H1 (cell line): Measurements from ENCODE around the gene ZBP1. TPM values are rescaled to one million over a fixed set of nuclear protein-coding genes. Genes with fewer than 3 reads are reported as not detected.
A peak's percentile ranks its signal among the peaks of the same experiment; 100 is the strongest.

Source experiments
- CTCF ChIA-PET: fragments of 300-600 bp; sonication (Branson Sonifier 250); formaldehyde crosslinking; loops from one replicate; lab custom pipeline; 2021; ENCODE audit not compliant: partially characterized antibody; lab: Charles Lee
- POLR2A ChIA-PET: fragments of 300-600 bp; sonication (Branson Sonifier 250); formaldehyde crosslinking; loops from one replicate; lab custom pipeline; 2021; ENCODE audit warnings: inconsistent platforms; ENCODE audit not compliant: partially characterized antibody; lab: Charles Lee
- DNase-seq, 2 experiments: peaks; one replicate each; pipeline versions ENCODE4 v3.0.0 to v3.0.0-alpha.2; 2010 to 2022; ENCODE audit warnings: low spot score in 2 of 2, low read depth in 1 of 2, mixed read lengths in 1 of 2
- FAIRE-seq: peaks from 2 replicates; lab custom pipeline; 2011; peaks lifted over from hg19 to GRCh38; lab: Jason Lieb, UNC
- H2AFZ ChIP-seq: 2 replicates; pipeline ENCODE4 v1.8.1; 2012; ENCODE audit warnings: low read length, inconsistent platforms
- H2AK5ac ChIP-seq: 2 replicates; pipeline ENCODE4 v1.6.1; 2013; ENCODE audit warnings: low read depth, low read length
- H2BK120ac ChIP-seq: replicated peaks from 2 replicates; pipeline ENCODE3; 2013; ENCODE audit warnings: low read depth, low read length, inconsistent platforms
- H2BK12ac ChIP-seq: 2 replicates; pipeline ENCODE4 v1.6.1; 2013; ENCODE audit warnings: low read depth, low read length
- H2BK15ac ChIP-seq: 2 replicates; pipeline ENCODE4 v1.6.1; 2013; ENCODE audit warnings: low read length
- H2BK20ac ChIP-seq: 2 replicates; pipeline ENCODE4 v1.6.1; 2013; ENCODE audit warnings: low read length
- H2BK5ac ChIP-seq: 2 replicates; pipeline ENCODE4 v1.6.1; 2013; ENCODE audit warnings: low read depth, low read length
- H3K14ac ChIP-seq: 2 replicates; pipeline ENCODE4 v1.6.1; 2013; ENCODE audit warnings: inconsistent platforms; ENCODE audit not compliant: insufficient read length
- H3K18ac ChIP-seq: 2 replicates; pipeline ENCODE4 v1.6.1; 2013; ENCODE audit warnings: low read length; ENCODE audit errors: extremely low read depth
- H3K23ac ChIP-seq: 2 replicates; pipeline ENCODE4 v1.6.1; 2013; ENCODE audit warnings: inconsistent platforms; ENCODE audit not compliant: insufficient read length
- H3K23me2 ChIP-seq: 2 replicates; pipeline ENCODE4 v1.6.1; 2013; ENCODE audit warnings: low read depth, low read length
- H3K27ac ChIP-seq: 2 replicates; pipeline ENCODE4 v1.6.1; 2011; ENCODE audit warnings: low read depth, low read length, inconsistent platforms
- H3K27me3 ChIP-seq, 4 experiments: replicated peaks in 1 of 4; 1 replicate in 1 of 4; 2 replicates in 3 of 4; pipeline versions ENCODE4 v1.6.1 to v1.8.1; 2011 to 2013; ENCODE audit warnings: low read length in 3 of 4, mild to moderate bottlenecking in 3 of 4, inconsistent platforms in 2 of 4, mixed read lengths in 2 of 4, moderate library complexity in 1 of 4; ENCODE audit not compliant: control insufficient read depth in 3 of 4, insufficient read depth in 3 of 4; ENCODE audit errors: extremely low read depth in 1 of 4
- H3K36me3 ChIP-seq, 4 experiments: 2 replicates each; pipeline versions ENCODE4 v1.6.1 to v1.8.1; 2011 to 2013; ENCODE audit warnings: mild to moderate bottlenecking in 4 of 4, low read length in 3 of 4, moderate library complexity in 2 of 4, control low read depth in 1 of 4, inconsistent platforms in 1 of 4; ENCODE audit not compliant: insufficient read depth in 4 of 4, control insufficient read depth in 2 of 4
- H3K4ac ChIP-seq: replicated peaks from 2 replicates; pipeline ENCODE3; 2013; ENCODE audit warnings: low read length, low read depth, mixed read lengths, inconsistent platforms; ENCODE audit not compliant: insufficient read length
- H3K4me1 ChIP-seq, 4 experiments: replicated peaks in 1 of 4; 1 replicate in 1 of 4; 2 replicates in 3 of 4; pipeline versions ENCODE4 v1.6.1 to v1.8.1; 2011 to 2013; ENCODE audit warnings: low read length in 3 of 4, inconsistent platforms in 2 of 4, mixed read lengths in 1 of 4; ENCODE audit not compliant: insufficient read depth in 4 of 4, control insufficient read depth in 3 of 4
- H3K4me2 ChIP-seq, 2 experiments: 2 replicates each; pipeline versions ENCODE4 v1.6.1 to v1.8.1; 2011 to 2013; ENCODE audit warnings: low read depth in 2 of 2, low read length in 2 of 2, control low read depth in 1 of 2, inconsistent platforms in 1 of 2, mild to moderate bottlenecking in 1 of 2; ENCODE audit not compliant: insufficient read depth in 1 of 2
- H3K4me3 ChIP-seq, 4 experiments: fragments of 200-600, 300-600 bp in 1 of 4; sonication (generic), shearing (Covaris generic), sonication (Bioruptor Twin) in 1 of 4; 2 replicates each; pipeline versions ENCODE4 v1.5.1 to v1.8.1; 2011 to 2016; ENCODE audit warnings: low read length in 4 of 4, low read depth in 3 of 4, control low read depth in 2 of 4, inconsistent platforms in 2 of 4, mild to moderate bottlenecking in 2 of 4, mixed read lengths in 1 of 4, moderate library complexity in 1 of 4; ENCODE audit not compliant: insufficient read depth in 2 of 4; ENCODE audit errors: extremely low read depth in 1 of 4
- H3K56ac ChIP-seq: replicated peaks from 2 replicates; pipeline ENCODE3; 2013; ENCODE audit warnings: low read depth, mild to moderate bottlenecking, mixed read lengths, low read length, inconsistent platforms; ENCODE audit not compliant: insufficient read length
- H3K79me1 ChIP-seq: 2 replicates; pipeline ENCODE4 v1.6.1; 2013; ENCODE audit warnings: low read depth, low read length, control low read depth
- H3K79me2 ChIP-seq, 2 experiments: 2 replicates each; pipeline versions ENCODE4 v1.6.1 to v1.8.1; 2012 to 2013; ENCODE audit warnings: low read length in 2 of 2, mild to moderate bottlenecking in 2 of 2, inconsistent platforms in 1 of 2; ENCODE audit not compliant: insufficient read depth in 2 of 2, control insufficient read depth in 1 of 2
- H3K9ac ChIP-seq, 4 experiments: replicated peaks in 1 of 4; 1 replicate in 1 of 4; 2 replicates in 3 of 4; pipeline versions ENCODE4 v1.6.1 to v1.8.1; 2011 to 2013; ENCODE audit warnings: low read depth in 3 of 4, low read length in 3 of 4, control low read depth in 2 of 4, mild to moderate bottlenecking in 2 of 4, moderate library complexity in 2 of 4, inconsistent platforms in 1 of 4; ENCODE audit errors: extremely low read depth in 1 of 4
- H3K9me3 ChIP-seq, 2 experiments: 2 replicates each; pipeline versions ENCODE4 v1.6.1 to v1.8.1; 2012 to 2013; ENCODE audit warnings: mild to moderate bottlenecking in 2 of 2, moderate library complexity in 2 of 2, control low read depth in 1 of 2, inconsistent platforms in 1 of 2, low read depth in 1 of 2, low read length in 1 of 2, mixed read lengths in 1 of 2; ENCODE audit not compliant: insufficient read depth in 2 of 2
- H4K20me1 ChIP-seq, 2 experiments: replicated peaks in 1 of 2; 2 replicates each; pipeline versions ENCODE3 to v1.8.1; 2011 to 2013; ENCODE audit warnings: inconsistent platforms in 2 of 2, low read length in 2 of 2, mild to moderate bottlenecking in 1 of 2; ENCODE audit not compliant: insufficient read depth in 2 of 2, control insufficient read depth in 1 of 2
- H4K5ac ChIP-seq: 2 replicates; pipeline ENCODE4 v1.6.1; 2013; ENCODE audit warnings: low read length, low read depth, mixed read lengths, inconsistent platforms; ENCODE audit not compliant: insufficient read length
- H4K8ac ChIP-seq: 2 replicates; pipeline ENCODE4 v1.8.0; 2013; ENCODE audit warnings: mild to moderate bottlenecking, moderate library complexity, low read length, inconsistent platforms; ENCODE audit not compliant: insufficient read depth; ENCODE audit errors: extremely low read depth
- H4K91ac ChIP-seq: replicated peaks from 2 replicates; pipeline ENCODE3; 2013; ENCODE audit warnings: low read length, mixed read lengths, inconsistent platforms; ENCODE audit not compliant: insufficient read length
- ATF3 ChIP-seq: IDR thresholded peaks from 2 replicates; pipeline ENCODE4 v1.6.1; 2011; ENCODE audit warnings: low read depth, mild to moderate bottlenecking, low read length; ENCODE audit not compliant: insufficient read depth
- BACH1 ChIP-seq: IDR thresholded peaks from 2 replicates; pipeline ENCODE4 v1.6.1; 2012; ENCODE audit warnings: low read length, improper control_type of control experiment
- CBX8 ChIP-seq: fragments of 300-800, 300-1000 bp; sonication (generic); IDR thresholded peaks from 2 replicates; pipeline ENCODE4 v1.7.1; 2016; ENCODE audit warnings: low read depth, low read length, borderline replicate concordance
- E2F6 ChIP-seq: IDR thresholded peaks from 2 replicates; pipeline ENCODE4 v1.6.1; 2012; ENCODE audit warnings: inconsistent platforms
- GABPA ChIP-seq: IDR thresholded peaks from 2 replicates; pipeline ENCODE4 v1.6.1; 2011; ENCODE audit warnings: mild to moderate bottlenecking, low read length, moderate library complexity, borderline replicate concordance; ENCODE audit not compliant: insufficient read depth
- RBBP5 ChIP-seq: IDR thresholded peaks from 2 replicates; pipeline ENCODE4 v1.7.1; 2012; ENCODE audit warnings: low read depth, mild to moderate bottlenecking, inconsistent platforms, low read length, moderate library complexity, borderline replicate concordance
- RNF2 ChIP-seq: fragments of 200-900, 300-1000 bp; sonication (generic); IDR thresholded peaks from 2 replicates; pipeline ENCODE4 v1.7.1; 2016; ENCODE audit warnings: borderline replicate concordance, low read depth, mild to moderate bottlenecking, antibody characterized with exemption, low read length; ENCODE audit not compliant: poor library complexity, severe bottlenecking; ENCODE audit errors: missing control alignments
- SAP30 ChIP-seq: fragments of 300-600 bp; sonication (generic); IDR thresholded peaks from 2 replicates; pipeline ENCODE4 v1.7.1; 2012; ENCODE audit warnings: low read length, moderate library complexity, mild to moderate bottlenecking, inconsistent platforms; ENCODE audit not compliant: insufficient read depth, insufficient replicate concordance
- SP1 ChIP-seq: IDR thresholded peaks from 2 replicates; pipeline ENCODE4 v1.6.1; 2011; ENCODE audit warnings: low read depth, low read length
- YY1 ChIP-seq: IDR thresholded peaks from 2 replicates; pipeline ENCODE4 v1.6.1; 2011; ENCODE audit warnings: low read depth, mild to moderate bottlenecking, low read length
- WGBS, 2 experiments: shearing (Covaris generic) in 1 of 2; methylation state at CpG; one replicate each; pipeline versions ENCODE4 v1.1.6 to v1.1.7; 2013 to 2015; ENCODE audit warnings: low lambda C conversion rate in 2 of 2, mixed read lengths in 2 of 2, inconsistent platforms in 1 of 2, low coverage in 1 of 2, missing lambda C conversion rate in 1 of 2; ENCODE audit not compliant: insufficient replicate concordance in 2 of 2, insufficient coverage in 1 of 2, insufficient read length in 1 of 2; ENCODE audit errors: extremely low coverage in 1 of 2, missing lambda C conversion rate in 1 of 2; 5-methylcytosine and 5-hydroxymethylcytosine counted together
- polyA plus RNA-seq, 7 experiments: library from polyadenylated mRNA; depleted of rRNA in 3 of 7; stranded (reverse) in 5 of 7; unstranded in 2 of 7; fragments of >200 nt in 5 of 7; fragments of 200-250 nt in 2 of 7; gene quantifications; 1 replicate in 5 of 7; 2 replicates in 1 of 7; 4 replicates in 1 of 7; pipeline versions ENCODE4 v1.2.1 to v1.2.3, GENCODE V29; 2011 to 2013; ENCODE audit warnings: missing spikeins in 2 of 7, mixed read lengths in 2 of 7
- total RNA-seq: library from RNA; stranded (reverse); fragmentation: NEBNext Ultra II Directional; extraction: Animal tissue kit (Norgen Biotek cat#: 25700); gene quantifications from 2 replicates; pipeline ENCODE4 v1.2.1, GENCODE V29; 2021

Gene ZBP1
- total and polyA plus RNA-seq, 2 of the 8 experiments (the other 6 are each of a cell fraction or from before 2014, with no cell fraction given) = not detected

- H3K9ac ChIP-seq = no peak overlapping the region
- H2AK5ac ChIP-seq = no peak overlapping the region
- no peak overlapping the region; the same call in 1 of the 2 replicates for H3K18ac ChIP-seq
- H3K9me3 ChIP-seq = no peaks in the 10 kb centered on the region
- no peak overlapping the region for H3K4me3 ChIP-seq
- H4K20me1 ChIP-seq = no peaks in the 10 kb centered on the region
- ChIA-PET POLR2A (interaction anchor here (1.6 kb wide), 1 partner anchor 101 kb away, joined by 3 read pairs; the partner anchor contains the start of gene PMEPA1), CTCF (interaction anchor here (1.0 to 3.8 kb wide), 9 partner anchors 8 to 488 kb away, joined by 3 to 23 read pairs (median 4); partner anchors contain the start of gene ZBP1)
- H2BK12ac ChIP-seq = no peak overlapping the region
- peak overlapping the region; percentile 36; the same call in 1 of the 2 replicates for H4K8ac ChIP-seq
- H3K27ac ChIP-seq = no peak overlapping the region
- no peak overlapping the region for H4K5ac ChIP-seq
- H3K27me3 ChIP-seq = no peaks in the 10 kb centered on the region
- no peaks in the 10 kb centered on the region for H3K36me3 ChIP-seq
- 0 out of 2 replicates have a peak overlapping the region, but pooled peaks have one; percentile 21 for H2AFZ ChIP-seq
- no peak overlapping the region for H2BK120ac ChIP-seq
- H3K79me1 ChIP-seq = no peaks in the 10 kb centered on the region
- H2BK15ac ChIP-seq = 0 out of 2 replicates have a peak overlapping the region, but pooled peaks have one; percentile 72
- H2BK20ac ChIP-seq = no peak overlapping the region
- FAIRE-seq = no peak
- 81% methylated on average over 16 of the region's 16 CpGs; no CpG with 5 or more reads in 1 of the 2 experiments for WGBS, 2 experiments
- no peak overlapping the region for H3K4ac ChIP-seq
- H3K79me2 ChIP-seq = no peaks in the 10 kb centered on the region
- no peak overlapping the region for H4K91ac ChIP-seq
- no peaks in the 10 kb centered on the region for H3K23me2 ChIP-seq
- H3K56ac ChIP-seq = no peak overlapping the region
- H2BK5ac ChIP-seq = no peak overlapping the region
- no peak overlapping the region for H3K4me2 ChIP-seq
- H3K23ac ChIP-seq = no peak overlapping the region
- H3K14ac ChIP-seq = no peak overlapping the region
- H3K4me1 ChIP-seq = peaks cover 0 to 1% (median 0%) of the 10 kb centered on the region in 4 experiments; a peak in 1 of 7 replicates
- no peak for DNase-seq
- no peak for TF ChIP-seq ATF3
- no peak for TF ChIP-seq RBBP5
- TF ChIP-seq CBX8 = no peak
- no peak for TF ChIP-seq YY1
- TF ChIP-seq BACH1 = no peak
- no peak for TF ChIP-seq SP1
- TF ChIP-seq RNF2 = no peak
- no peak for TF ChIP-seq GABPA
- no peak for TF ChIP-seq SAP30
- no peak for TF ChIP-seq E2F6
Observed at GRCh38 chr20:57609086-57609841, 11.0 kb downstream of the ZBP1 start.
